ENCODE data around the gene PLEKHM2. TPM values are rescaled to one million over a fixed set of nuclear protein-coding genes. Genes with fewer than 3 reads are reported as not detected.

PLEKHM2 gene
- total RNA-seq, 1 experiment from 2014 or later = 38.5 TPM

GRCh38 chr1:15654091-15654690 is 29.9 kb upstream of the PLEKHM2 start:
- no peak for DNase-seq (ENCODE audit: low read depth, low spot score)
- Histone ChIP-seq H3K9me3 (ENCODE audit: control insufficient read depth in 1 of 2, insufficient read depth in 1 of 2, low read depth in 1 of 2, low read length in 2 of 2) (no peaks in the 10 kb centered on the region), H3K27ac (ENCODE audit: low read depth, low read length) (no peak overlapping the region), H2AFZ (ENCODE audit: low read depth, low read length, poor library complexity, severe bottlenecking) (no peak overlapping the region), H3K4me2 (ENCODE audit: low read length) (0 out of 2 replicates have a peak overlapping the region, but pooled peaks have one; percentile 50), H3K79me2 (ENCODE audit: insufficient read depth, low read length) (peaks cover 4% of the 10 kb centered on the region; the same call in 1 of the 2 replicates), H4K20me1 (ENCODE audit: insufficient read depth) (no peaks in the 10 kb centered on the region; the same call in 1 of the 2 replicates), H3K4me3 (replicated peaks in 1 of 2; ENCODE audit: low read depth in 1 of 2, low read length in 2 of 2) (no peak overlapping the region), H3K9me2 (ENCODE audit: insufficient read depth) (no peaks in the 10 kb centered on the region), H3K9ac (ENCODE audit: low read length) (no peak overlapping the region), H3K27me3 (ENCODE audit: insufficient read depth, low read length) (no peaks in the 10 kb centered on the region), H3K36me3 (ENCODE audit: control insufficient read depth in 1 of 2, insufficient read depth in 2 of 2, low read length in 2 of 2) (peaks cover 10 to 48% of the 10 kb centered on the region in 2 experiments), H3K4me1 (ENCODE audit: control insufficient read depth in 1 of 2, insufficient read depth in 2 of 2, low read length in 2 of 2) (peaks cover 12 to 18% of the 10 kb centered on the region in 2 experiments)
- ATAC-seq = no peak
- no peak for TF ChIP-seq CEBPB (IDR thresholded peaks at IDR 0.05; ENCODE audit: low read depth)
- TF ChIP-seq POLR2AphosphoS5 (IDR thresholded peaks at IDR 0.05; ENCODE audit: low read depth, low read length) = no peak
- TF ChIP-seq ZFX (IDR thresholded peaks at IDR 0.05) = no peak
- TF ChIP-seq SP1 (IDR thresholded peaks at IDR 0.05; ENCODE audit: low read depth) = no peak
- ChIA-PET RAD21 (ENCODE audit: low non-redundant PET in 1 of 2, low total read pairs in 2 of 2, uncharacterized antibody in 2 of 2, unreplicated experiment in 2 of 2) (no interaction called here), POLR2A (no interaction called here), CTCF (interaction anchor here (1.2 kb wide), 1 partner anchor 87 kb away, joined by 3 read pairs; the partner anchor contains the start of gene TMEM82)
- no TSS peak for BruUV-seq (replicated peaks)
- intact Hi-C loops (cut with micrococcal nuclease) = no loop called here

- H3K9ac ChIP-seq (ENCODE audit: low read length) = no peak overlapping the region
- DNase-seq (ENCODE audit: low read depth, low spot score) (no peak), ATAC-seq (no peak)
- H3K9me2 ChIP-seq (ENCODE audit: insufficient read depth) = no peaks in the 10 kb centered on the region
- intact Hi-C loops (cut with micrococcal nuclease) = no loop called here
- peaks cover 12 to 18% of the 10 kb centered on the region in 2 experiments for H3K4me1 ChIP-seq (ENCODE audit: control insufficient read depth in 1 of 2, insufficient read depth in 2 of 2, low read length in 2 of 2)
- BruUV-seq (replicated peaks) = no TSS peak
- TF ChIP-seq REST (IDR thresholded peaks at IDR 0.05; ENCODE audit: low read depth) (no peak), CBX3 (IDR thresholded peaks at IDR 0.05; ENCODE audit: low read depth) (no peak), ATF3 (IDR thresholded peaks at IDR 0.05) (no peak), ZNF274 (IDR thresholded peaks at IDR 0.05; ENCODE audit: low read depth, low read length) (no peak), MAX (IDR thresholded peaks at IDR 0.05) (no peak), YY1 (IDR thresholded peaks at IDR 0.05; ENCODE audit: extremely low read depth, insufficient replicate concordance, low read depth, low read length) (no peak), SRF (IDR thresholded peaks at IDR 0.05; ENCODE audit: low read depth) (no peak), POLR2AphosphoS5 (IDR thresholded peaks at IDR 0.05; ENCODE audit: low read depth, low read length) (no peak), ELF1 (IDR thresholded peaks at IDR 0.05; ENCODE audit: borderline replicate concordance, low read depth) (no peak), EZH2phosphoT487 (IDR thresholded peaks at IDR 0.05; ENCODE audit: borderline replicate concordance) (no peak), POLR2A (IDR thresholded peaks at IDR 0.05; ENCODE audit: borderline replicate concordance, extremely low read depth, insufficient read depth, insufficient read length) (no peak)
- H3K9me3 ChIP-seq (ENCODE audit: control insufficient read depth in 1 of 2, insufficient read depth in 1 of 2, low read depth in 1 of 2, low read length in 2 of 2) = no peaks in the 10 kb centered on the region
- H3K4me3 ChIP-seq (replicated peaks in 1 of 2; ENCODE audit: low read depth in 1 of 2, low read length in 2 of 2) = no peak overlapping the region
- ChIA-PET CTCF (no interaction called here), POLR2A (no interaction called here), RAD21 (ENCODE audit: low non-redundant PET in 1 of 2, low total read pairs in 2 of 2, uncharacterized antibody in 2 of 2, unreplicated experiment in 2 of 2) (no interaction called here)
- H4K20me1 ChIP-seq (ENCODE audit: insufficient read depth) = no peaks in the 10 kb centered on the region; the same call in 1 of the 2 replicates
- H3K36me3 ChIP-seq (ENCODE audit: control insufficient read depth in 1 of 2, insufficient read depth in 2 of 2, low read length in 2 of 2) = peaks cover 29 to 58% of the 10 kb centered on the region in 2 experiments
- no peaks in the 10 kb centered on the region for H3K27me3 ChIP-seq (ENCODE audit: insufficient read depth, low read length)
- no peak overlapping the region for H3K27ac ChIP-seq (ENCODE audit: low read depth, low read length)
- H2AFZ ChIP-seq (ENCODE audit: low read depth, low read length, poor library complexity, severe bottlenecking) = no peak overlapping the region
- H3K79me2 ChIP-seq (ENCODE audit: insufficient read depth, low read length) = peaks cover 4% of the 10 kb centered on the region; the same call in 1 of the 2 replicates
- no peak overlapping the region for H3K4me2 ChIP-seq (ENCODE audit: low read length)
These were observed 27.7 kb upstream of the PLEKHM2 start for GRCh38 chr1:15656464-15656863.

Measured in HCT116 (cell line).